Naive thymus-derived CD8-positive, alpha-beta T cell (primary cell): ENCODE measurements around the gene RAD51B. TPM values are rescaled to one million over a fixed set of nuclear protein-coding genes. Genes with fewer than 3 reads are reported as not detected.

Experiments used
- ATAC-seq, 2 donors: fragments of 150-1000 bp; cut with Tn5 transposase in 1 of 2; sonication (Bioruptor Pico), chemical (Tn5 transposase) in 1 of 2; 1 replicate in 1 of 2; 2 replicates in 1 of 2; pipeline ENCODE4 v1.10.0; 2021; ENCODE audit warnings: mild to moderate bottlenecking in 2 of 2, moderate library complexity in 2 of 2
- POLR2A ChIA-PET: fragments of 350-600 bp; sonication (Branson Sonifier 250); formaldehyde crosslinking; loops from one replicate; lab custom pipeline; 2021; ENCODE audit warnings: antibody characterized with exemption; lab: Charles Lee
- DNase-seq, 10 donors: peaks; one replicate each; pipeline versions ENCODE4 v3.0.0 to v3.0.0-alpha.2; 2020 to 2022
- H3K27ac Mint-ChIP-seq, 10 donors: one replicate each; pipeline ENCODE4 v1.8.0; 2020 to 2022; ENCODE audit warnings: mild to moderate bottlenecking in 10 of 10, mixed read lengths in 10 of 10, moderate library complexity in 4 of 10, inconsistent platforms in 1 of 10
- H3K27me3 Mint-ChIP-seq, 5 donors: one replicate each; pipeline ENCODE4 v1.8.0; 2021 to 2022; ENCODE audit warnings: mixed read lengths in 5 of 5
- H3K36me3 Mint-ChIP-seq, 3 donors: one replicate each; pipeline ENCODE4 v1.8.0; 2020 to 2022; ENCODE audit warnings: mixed read lengths in 3 of 3, mild to moderate bottlenecking in 2 of 3, inconsistent platforms in 1 of 3
- H3K4me1 Mint-ChIP-seq, 4 donors: one replicate each; pipeline ENCODE4 v1.8.0; 2021 to 2022; ENCODE audit warnings: mixed read lengths in 4 of 4
- H3K4me3 Mint-ChIP-seq, 10 donors: one replicate each; pipeline ENCODE4 v1.8.0; 2020 to 2022; ENCODE audit warnings: mild to moderate bottlenecking in 10 of 10, mixed read lengths in 10 of 10, moderate library complexity in 6 of 10, inconsistent platforms in 1 of 10
- H3K9me3 Mint-ChIP-seq, 9 donors: one replicate each; pipeline ENCODE4 v1.8.0; 2020 to 2022; ENCODE audit warnings: mixed read lengths in 9 of 9, mild to moderate bottlenecking in 3 of 9, inconsistent platforms in 1 of 9, moderate library complexity in 1 of 9
- polyA plus RNA-seq, 3 donors: library from polyadenylated mRNA; unstranded; fragments of 300-500 nt; fragmentation: Illumina TruSeq; gene quantifications; one replicate each; pipeline ENCODE4 v1.2.3, GENCODE V29; 2021
- total RNA-seq, 8 experiments: library from RNA in 2 of 8; stranded (reverse) in 2 of 8; gene quantifications; one replicate each; pipeline ENCODE4 v1.2.3 and lab custom pipeline; 2021 to 2026

RAD51B gene
- total and polyA plus RNA-seq, 5 experiments from 2014 or later: 15.1 to 30.0 (median 26.4) TPM

DNA sequence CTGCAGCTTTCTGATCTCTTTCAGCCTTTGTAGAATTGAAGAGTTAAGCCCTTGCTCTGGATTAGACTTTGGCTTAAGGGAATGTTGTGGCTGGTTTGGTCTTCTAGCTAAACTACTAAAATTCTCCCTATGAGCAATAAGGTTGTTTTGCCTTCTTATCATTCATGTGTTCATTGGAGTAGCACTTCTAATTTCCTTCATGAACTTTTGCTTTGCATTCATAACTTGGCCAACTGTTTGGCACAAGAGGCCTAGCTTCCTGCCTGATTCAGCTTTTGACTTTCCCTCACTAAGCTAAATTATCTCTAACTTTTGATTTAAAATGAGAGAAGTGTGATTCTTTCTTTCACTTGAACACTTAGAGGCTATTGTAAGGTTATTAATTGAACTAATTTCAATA, 384.3 kb downstream of the RAD51B start:
- Mint-ChIP-seq H3K9me3 (no peaks in the 10 kb centered on the region), H3K4me3 (no peak overlapping the region), H3K27ac (no peak overlapping the region), H3K27me3 (no peaks in the 10 kb centered on the region), H3K36me3 (peaks cover 0 to 5% (median 0%) of the 10 kb centered on the region in 3 donors), H3K4me1 (peaks cover 13 to 19% (median 15%) of the 10 kb centered on the region in 4 donors)
- DNase-seq: no peak
- no peak for ATAC-seq
- POLR2A ChIA-PET: no interaction called here

DNA sequence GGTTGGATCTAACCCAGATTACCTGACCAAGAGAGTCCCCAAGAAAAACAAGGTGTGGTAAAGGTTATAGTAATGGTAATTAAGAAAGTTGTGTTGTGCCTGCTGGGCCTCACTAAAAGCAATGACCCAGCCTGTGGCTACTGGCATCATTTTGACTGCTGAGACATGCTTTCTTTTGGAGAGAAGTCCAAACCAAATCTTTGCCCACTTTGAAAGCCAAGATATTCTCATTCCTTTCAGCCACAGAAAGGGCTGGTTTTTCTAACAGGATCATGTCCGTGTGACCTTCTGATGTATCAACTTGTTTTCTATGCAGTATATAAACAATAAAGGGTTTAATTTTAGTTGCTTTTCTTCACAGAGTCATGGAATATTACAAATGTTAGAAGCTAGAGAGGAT, 388.6 kb downstream of the RAD51B start:
- POLR2A ChIA-PET: interaction anchor here (0.6 kb wide), 1 partner anchor 18 kb away, joined by 3 read pairs; no protein-coding TSS in a partner anchor
- no peak overlapping the region for H3K4me3 Mint-ChIP-seq
- H3K36me3 Mint-ChIP-seq: peaks cover 0 to 3% (median 0%) of the 10 kb centered on the region in 3 donors
- no peak for DNase-seq
- H3K27ac Mint-ChIP-seq: peak overlapping the region in 1 of 10 donors; percentile 75
- peaks cover 17 to 48% (median 31%) of the 10 kb centered on the region in 4 donors for H3K4me1 Mint-ChIP-seq
- H3K9me3 Mint-ChIP-seq: no peaks in the 10 kb centered on the region
- no peaks in the 10 kb centered on the region for H3K27me3 Mint-ChIP-seq
- ATAC-seq: no peak

DNA sequence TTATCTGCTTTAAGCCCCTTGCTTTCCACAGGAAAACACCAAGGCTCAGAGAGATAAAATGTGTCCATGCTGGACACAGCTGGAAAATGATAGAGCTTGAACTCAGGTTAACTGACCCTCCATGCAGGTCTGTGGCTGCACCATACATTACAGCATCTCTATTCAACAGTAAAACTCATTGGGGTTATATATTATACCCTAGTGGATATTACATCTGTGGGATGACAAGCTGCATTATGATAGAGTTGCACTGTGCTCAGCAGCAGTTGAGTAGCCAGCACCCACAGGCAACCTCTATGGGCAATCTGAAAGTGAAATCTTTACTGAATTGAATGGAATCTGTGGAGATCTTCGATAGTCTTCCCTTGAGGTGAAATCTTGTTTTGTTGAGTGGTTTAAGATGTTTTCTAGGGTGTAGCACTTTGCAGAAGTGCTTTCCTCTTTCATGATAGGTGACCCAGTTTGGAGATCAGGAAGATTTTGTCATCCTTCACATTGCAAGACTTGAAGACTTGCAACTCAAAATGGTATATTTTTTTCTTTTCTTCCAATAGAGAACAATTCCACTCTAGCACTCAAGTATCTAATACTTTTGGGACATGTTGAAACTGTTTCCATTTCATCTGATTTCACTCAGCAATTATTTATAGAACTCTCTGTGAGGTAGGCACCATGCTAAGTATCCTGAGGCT, 389.2 kb downstream of the RAD51B start:
- Mint-ChIP-seq H3K4me3 (peak overlapping the region in 9 of 10 donors; percentile 7 to 63 (median 40)), H3K4me1 (peaks cover 17 to 52% (median 36%) of the 10 kb centered on the region in 4 donors), H3K9me3 (no peaks in the 10 kb centered on the region), H3K36me3 (no peaks in the 10 kb centered on the region), H3K27me3 (no peaks in the 10 kb centered on the region), H3K27ac (peak overlapping the region in 7 of 10 donors; percentile 4 to 75 (median 30))
- no peak for ATAC-seq
- DNase-seq: no peak
- POLR2A ChIA-PET: interaction anchor here (0.6 kb wide), 1 partner anchor 17 kb away, joined by 3 read pairs; no protein-coding TSS in a partner anchor

DNA sequence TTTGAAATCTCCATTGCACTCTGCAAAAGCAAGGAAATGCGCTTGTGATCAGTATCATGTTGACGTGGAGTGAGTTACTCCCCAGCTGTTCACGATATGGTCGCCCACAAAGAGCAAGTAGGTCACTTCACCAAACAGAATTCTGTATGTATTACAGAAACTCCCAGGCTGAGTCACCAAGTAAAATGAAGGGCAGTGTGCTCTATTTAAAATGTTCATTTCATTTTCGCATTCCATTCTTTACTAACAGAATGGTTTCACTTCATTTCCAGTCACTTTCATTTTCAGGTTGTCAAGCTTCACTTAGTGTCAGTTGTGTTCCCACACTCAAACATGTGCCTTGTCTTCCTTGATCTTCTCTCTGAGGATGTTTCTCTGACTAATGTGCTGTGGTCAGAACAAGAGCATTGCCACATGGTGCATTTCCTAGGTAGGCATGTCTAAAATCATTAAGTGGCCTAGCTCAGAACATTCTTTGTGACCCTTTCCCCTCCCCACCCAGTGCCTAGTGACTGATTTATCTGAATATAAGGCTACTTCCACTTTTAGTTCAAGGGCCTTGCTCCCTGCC, 391.2 kb downstream of the RAD51B start:
- Mint-ChIP-seq H3K4me1 (peaks cover 17 to 71% (median 43%) of the 10 kb centered on the region in 4 donors), H3K9me3 (no peaks in the 10 kb centered on the region), H3K4me3 (peak overlapping the region; percentile 69 to 89 (median 82)), H3K27ac (peak overlapping the region; percentile 24 to 97 (median 84)), H3K36me3 (no peaks in the 10 kb centered on the region), H3K27me3 (no peaks in the 10 kb centered on the region)
- POLR2A ChIA-PET: interaction anchor here (1.5 kb wide), 1 partner anchor 585 kb away, joined by 3 read pairs; no protein-coding TSS in a partner anchor
- peak in 6 of 10 donors; percentile 1 to 54 (median 26) for DNase-seq
- peak; percentile 85 to 87 for ATAC-seq

DNA sequence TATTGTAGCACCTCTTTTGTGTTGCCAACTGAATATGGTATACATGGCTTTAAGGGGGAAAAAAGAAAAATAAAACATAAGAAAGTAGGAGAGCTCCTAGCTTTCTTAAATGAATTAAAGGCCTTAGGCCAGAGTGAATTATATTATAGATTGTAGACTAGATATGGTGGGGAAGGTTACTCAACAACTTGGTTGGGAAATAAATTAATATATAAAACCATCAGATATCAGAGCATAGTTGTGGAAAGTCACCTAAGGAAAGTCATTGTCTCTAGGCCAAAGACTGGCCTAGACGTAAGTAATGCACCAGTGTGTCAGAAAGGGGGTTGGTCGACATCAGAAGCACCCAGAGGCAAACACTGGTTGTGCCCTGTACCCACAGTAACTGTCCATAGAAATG, 391.8 kb downstream of the RAD51B start:
- no peaks in the 10 kb centered on the region for H3K27me3 Mint-ChIP-seq
- H3K4me3 Mint-ChIP-seq: peak overlapping the region in 8 of 10 donors; percentile 69 to 89 (median 84)
- DNase-seq (no peak), ATAC-seq (no peak)
- H3K9me3 Mint-ChIP-seq: no peaks in the 10 kb centered on the region
- POLR2A ChIA-PET: interaction anchor here (0.7 to 1.5 kb wide), 2 partner anchors 20 to 584 kb away, joined by 3 read pairs; no protein-coding TSS in a partner anchor
- H3K36me3 Mint-ChIP-seq: no peaks in the 10 kb centered on the region
- peaks cover 16 to 73% (median 43%) of the 10 kb centered on the region in 4 donors for H3K4me1 Mint-ChIP-seq
- peak overlapping the region in 8 of 10 donors; percentile 24 to 97 (median 86) for H3K27ac Mint-ChIP-seq

DNA sequence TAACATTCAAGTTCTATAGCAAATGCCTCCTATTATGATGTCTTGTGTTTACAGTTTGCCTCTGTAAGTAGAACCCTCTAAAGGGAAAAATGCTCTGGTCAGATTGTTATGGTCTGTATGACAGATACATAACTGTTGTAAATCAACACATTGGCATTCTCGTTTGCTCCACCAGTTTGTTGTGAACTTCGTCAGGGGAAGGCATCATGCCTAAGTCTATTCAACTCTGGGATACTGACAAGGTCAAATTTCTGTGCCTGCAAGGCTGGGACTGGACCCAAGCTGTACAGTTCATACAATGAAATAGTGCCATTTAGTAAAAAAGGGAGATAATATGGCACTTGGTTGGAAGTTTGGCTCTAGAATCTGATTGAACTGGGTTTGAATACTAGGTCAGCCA, 392.3 kb downstream of the RAD51B start:
- Mint-ChIP-seq H3K9me3 (no peaks in the 10 kb centered on the region), H3K27ac (peak overlapping the region in 4 of 10 donors; percentile 6 to 79 (median 46)), H3K4me3 (peak overlapping the region in 1 of 10 donors; percentile 8), H3K27me3 (no peaks in the 10 kb centered on the region), H3K36me3 (no peaks in the 10 kb centered on the region), H3K4me1 (peaks cover 15 to 73% (median 43%) of the 10 kb centered on the region in 4 donors)
- ATAC-seq (no peak), DNase-seq (no peak)
- POLR2A ChIA-PET: interaction anchor here (0.7 to 1.5 kb wide), 2 partner anchors 21 to 584 kb away, joined by 3 read pairs; no protein-coding TSS in a partner anchor

DNA sequence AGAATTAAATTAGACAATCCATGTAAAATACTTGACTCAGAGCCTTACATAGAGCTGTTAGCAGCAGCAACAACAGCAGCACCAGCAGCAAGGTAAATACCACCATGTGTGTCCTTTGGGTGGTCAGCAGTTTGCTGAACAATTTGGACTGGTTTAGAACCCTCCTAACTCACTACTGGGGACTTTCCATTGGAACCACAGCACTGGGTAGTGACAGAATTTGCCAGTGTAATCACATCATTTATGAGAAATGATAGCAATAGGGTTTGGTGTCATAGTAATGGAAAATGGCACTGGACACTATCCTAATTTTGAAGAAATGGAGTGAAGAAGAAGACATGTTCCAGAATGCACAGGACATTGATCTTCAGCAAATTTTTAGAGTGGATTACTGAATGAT, 392.8 kb downstream of the RAD51B start:
- H3K4me1 Mint-ChIP-seq: peaks cover 15 to 72% (median 43%) of the 10 kb centered on the region in 4 donors
- H3K36me3 Mint-ChIP-seq: no peaks in the 10 kb centered on the region
- no peaks in the 10 kb centered on the region for H3K9me3 Mint-ChIP-seq
- no peak for DNase-seq
- ATAC-seq: no peak
- H3K27me3 Mint-ChIP-seq: no peaks in the 10 kb centered on the region
- H3K27ac Mint-ChIP-seq: no peak overlapping the region
- H3K4me3 Mint-ChIP-seq: no peak overlapping the region
- POLR2A ChIA-PET: interaction anchor here (0.5 kb wide), 1 partner anchor 319 kb away, joined by 3 read pairs; no protein-coding TSS in a partner anchor

DNA sequence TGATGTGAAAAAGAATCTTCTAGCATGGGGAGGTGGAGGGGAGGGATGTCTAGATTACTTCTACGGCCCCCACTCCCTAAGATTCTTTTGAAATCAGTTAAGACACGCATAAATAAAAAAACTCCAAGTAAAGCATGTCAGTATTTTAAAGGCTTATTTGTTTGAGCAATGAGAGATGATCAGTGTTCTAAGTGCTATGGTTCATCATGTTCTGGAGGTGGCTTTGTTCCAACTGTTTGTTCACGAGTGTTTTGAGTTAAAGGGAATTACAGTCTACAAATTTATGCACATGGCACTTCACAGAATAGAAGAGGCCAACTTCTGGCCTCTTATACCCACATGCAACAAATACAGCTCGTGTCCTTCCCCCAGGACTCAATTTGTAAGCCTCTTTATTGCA, 394.9 kb downstream of the RAD51B start:
- no peaks in the 10 kb centered on the region for H3K36me3 Mint-ChIP-seq
- H3K4me1 Mint-ChIP-seq: peaks cover 10 to 58% (median 33%) of the 10 kb centered on the region in 4 donors

DNA sequence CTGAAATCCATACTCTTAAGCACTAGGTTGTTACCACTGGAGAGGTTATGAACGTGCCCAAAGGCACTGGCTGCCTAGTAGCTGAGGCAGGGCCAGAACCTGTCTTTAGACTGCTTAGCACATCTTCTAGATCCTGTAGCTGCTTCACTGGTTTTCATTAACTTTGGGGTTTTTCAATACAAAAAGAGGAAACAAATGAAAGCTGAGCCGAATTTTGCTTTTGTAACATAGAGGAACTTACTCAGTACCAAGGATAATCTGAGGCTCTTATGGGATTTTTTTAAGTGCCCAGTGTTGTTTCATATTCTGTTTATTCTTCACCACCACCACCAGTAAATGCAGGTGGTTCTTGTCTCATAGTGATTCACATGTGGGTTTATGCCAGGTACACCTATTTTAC, 396.1 kb downstream of the RAD51B start:
- ATAC-seq (no peak), DNase-seq (no peak)
- no peaks in the 10 kb centered on the region for H3K27me3 Mint-ChIP-seq
- no peak overlapping the region for H3K27ac Mint-ChIP-seq
- H3K36me3 Mint-ChIP-seq: no peaks in the 10 kb centered on the region
- POLR2A ChIA-PET: no interaction called here
- no peak overlapping the region for H3K4me3 Mint-ChIP-seq
- H3K9me3 Mint-ChIP-seq: no peaks in the 10 kb centered on the region
- H3K4me1 Mint-ChIP-seq: peaks cover 12 to 46% (median 24%) of the 10 kb centered on the region in 4 donors

More for the DNA sequence above, 394.9 kb downstream of the RAD51B start:
- Mint-ChIP-seq H3K27me3 (no peaks in the 10 kb centered on the region), H3K27ac (no peak overlapping the region), H3K9me3 (no peaks in the 10 kb centered on the region), H3K4me3 (no peak overlapping the region)
- POLR2A ChIA-PET: no interaction called here
- DNase-seq: no peak
- ATAC-seq: no peak

DNA sequence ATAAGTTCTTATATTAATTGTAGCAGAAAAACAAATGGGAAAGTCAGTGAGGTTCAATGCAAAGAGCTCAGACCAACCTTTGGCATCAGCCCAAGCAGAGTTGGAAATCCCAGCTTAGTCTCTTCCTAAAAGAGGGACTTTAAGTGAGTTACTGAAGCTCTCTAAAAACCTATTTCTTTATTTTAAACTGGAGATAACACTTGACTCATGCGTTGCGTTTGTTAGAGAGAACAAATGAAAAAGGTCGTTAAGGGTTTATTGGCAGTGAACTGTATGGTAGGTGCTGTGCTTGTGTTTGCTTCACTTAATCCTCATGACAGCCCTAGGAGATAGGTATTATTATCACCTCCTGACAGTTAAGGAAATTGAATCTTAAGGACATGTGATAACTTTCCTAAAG, 396.5 kb downstream of the RAD51B start:
- no peaks in the 10 kb centered on the region for H3K27me3 Mint-ChIP-seq
- H3K9me3 Mint-ChIP-seq: peaks cover 0 to under 1% (median 0%) of the 10 kb centered on the region in 9 donors
- no peak for ATAC-seq
- no peak for DNase-seq
- peaks cover 9 to 41% (median 20%) of the 10 kb centered on the region in 4 donors for H3K4me1 Mint-ChIP-seq
- POLR2A ChIA-PET: no interaction called here
- no peak overlapping the region for H3K27ac Mint-ChIP-seq
- no peaks in the 10 kb centered on the region for H3K36me3 Mint-ChIP-seq
- no peak overlapping the region for H3K4me3 Mint-ChIP-seq

DNA sequence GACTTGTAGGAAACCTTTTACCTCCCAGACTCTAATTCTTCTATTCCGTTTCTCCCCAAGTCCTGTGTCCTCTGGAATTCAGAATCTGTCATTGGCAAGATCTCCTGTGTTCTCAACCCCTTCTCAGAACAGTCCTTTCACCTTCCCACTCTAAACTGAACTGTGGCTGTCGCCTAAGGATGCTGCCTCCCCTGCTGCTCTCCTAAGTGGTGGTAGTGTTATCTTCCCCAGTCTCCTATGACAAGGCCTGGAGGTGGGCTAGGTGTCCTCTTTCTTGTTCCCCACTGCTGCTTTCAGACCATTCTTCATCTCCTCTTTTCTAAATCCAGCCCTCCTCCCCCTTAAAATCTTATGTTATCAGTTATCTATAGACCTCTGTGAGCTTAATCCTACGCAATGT, 397.4 kb downstream of the RAD51B start:
- H3K4me3 Mint-ChIP-seq: no peak overlapping the region
- ATAC-seq: no peak
- no peak for DNase-seq

DNA sequence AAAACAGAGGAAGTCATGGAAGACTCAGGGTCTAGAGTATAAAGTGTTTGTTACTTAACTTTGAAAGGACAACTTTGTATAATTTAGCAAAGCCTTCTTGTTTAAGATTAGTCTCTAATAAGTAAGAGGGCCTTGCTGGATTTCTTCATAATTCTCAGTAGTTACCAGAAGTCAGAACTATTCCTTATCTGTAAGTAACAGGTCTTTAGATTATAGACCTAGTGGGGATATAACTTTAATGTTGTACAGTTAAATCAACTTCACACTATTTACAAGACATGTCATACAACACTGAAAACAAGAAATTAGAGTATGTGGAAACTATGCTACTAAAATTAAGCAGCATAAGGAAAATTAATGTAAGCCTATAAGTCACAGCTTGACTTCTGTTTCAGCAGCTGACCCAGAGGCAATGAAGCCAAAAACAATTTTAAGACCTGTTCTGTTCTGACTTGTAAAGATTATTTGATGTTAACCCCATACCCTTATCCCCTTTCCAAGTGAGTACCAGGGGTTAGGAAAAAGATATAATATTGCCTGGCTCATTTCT, 398.3 kb downstream of the RAD51B start:
- Mint-ChIP-seq H3K9me3 (peaks cover 0 to 9% (median 0%) of the 10 kb centered on the region in 9 donors), H3K27me3 (no peaks in the 10 kb centered on the region), H3K27ac (no peak overlapping the region), H3K4me3 (no peak overlapping the region), H3K4me1 (peaks cover 2 to 26% (median 12%) of the 10 kb centered on the region in 4 donors), H3K36me3 (peaks cover 0 to 5% (median 0%) of the 10 kb centered on the region in 3 donors)
- POLR2A ChIA-PET: no interaction called here
- ATAC-seq (no peak), DNase-seq (no peak)

More for the DNA sequence above, 397.4 kb downstream of the RAD51B start:
- no peak overlapping the region for H3K27ac Mint-ChIP-seq
- H3K27me3 Mint-ChIP-seq: no peaks in the 10 kb centered on the region
- POLR2A ChIA-PET: no interaction called here
- peaks cover 0 to 5% (median 0%) of the 10 kb centered on the region in 3 donors for H3K36me3 Mint-ChIP-seq
- peaks cover 4 to 33% (median 13%) of the 10 kb centered on the region in 4 donors for H3K4me1 Mint-ChIP-seq
- peaks cover 0 to 8% (median 0%) of the 10 kb centered on the region in 9 donors for H3K9me3 Mint-ChIP-seq
